Breast epithelium (tissue), 3 donors: ENCODE data around the gene CTSE.

Source experiments
- POLR2A ChIP-seq: fragments of 450-650 bp; IDR thresholded peaks from one replicate; pipeline ENCODE4 v1.6.1; 2016; ENCODE audit warnings: antibody characterized with exemption, mild to moderate bottlenecking, moderate library complexity
- TF ChIP-seq, protein P1 (sequence below), 3 donors: fragments of 450-650 bp; IDR thresholded peaks; one replicate each; pipeline ENCODE4 v1.5.1; 2016 to 2017; ENCODE audit warnings: antibody characterized with exemption in 3 of 3, mild to moderate bottlenecking in 3 of 3, moderate library complexity in 3 of 3

GRCh38 chr1:206062464-206062863 is 38.8 kb upstream of the CTSE start:
- TF ChIP-seq, protein P1, sequence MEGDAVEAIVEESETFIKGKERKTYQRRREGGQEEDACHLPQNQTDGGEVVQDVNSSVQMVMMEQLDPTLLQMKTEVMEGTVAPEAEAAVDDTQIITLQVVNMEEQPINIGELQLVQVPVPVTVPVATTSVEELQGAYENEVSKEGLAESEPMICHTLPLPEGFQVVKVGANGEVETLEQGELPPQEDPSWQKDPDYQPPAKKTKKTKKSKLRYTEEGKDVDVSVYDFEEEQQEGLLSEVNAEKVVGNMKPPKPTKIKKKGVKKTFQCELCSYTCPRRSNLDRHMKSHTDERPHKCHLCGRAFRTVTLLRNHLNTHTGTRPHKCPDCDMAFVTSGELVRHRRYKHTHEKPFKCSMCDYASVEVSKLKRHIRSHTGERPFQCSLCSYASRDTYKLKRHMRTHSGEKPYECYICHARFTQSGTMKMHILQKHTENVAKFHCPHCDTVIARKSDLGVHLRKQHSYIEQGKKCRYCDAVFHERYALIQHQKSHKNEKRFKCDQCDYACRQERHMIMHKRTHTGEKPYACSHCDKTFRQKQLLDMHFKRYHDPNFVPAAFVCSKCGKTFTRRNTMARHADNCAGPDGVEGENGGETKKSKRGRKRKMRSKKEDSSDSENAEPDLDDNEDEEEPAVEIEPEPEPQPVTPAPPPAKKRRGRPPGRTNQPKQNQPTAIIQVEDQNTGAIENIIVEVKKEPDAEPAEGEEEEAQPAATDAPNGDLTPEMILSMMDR (IDR thresholded peaks at IDR 0.05): no peak
- no peak for TF ChIP-seq POLR2A
